ENCODE measurements around the gene SP3.

DNA sequence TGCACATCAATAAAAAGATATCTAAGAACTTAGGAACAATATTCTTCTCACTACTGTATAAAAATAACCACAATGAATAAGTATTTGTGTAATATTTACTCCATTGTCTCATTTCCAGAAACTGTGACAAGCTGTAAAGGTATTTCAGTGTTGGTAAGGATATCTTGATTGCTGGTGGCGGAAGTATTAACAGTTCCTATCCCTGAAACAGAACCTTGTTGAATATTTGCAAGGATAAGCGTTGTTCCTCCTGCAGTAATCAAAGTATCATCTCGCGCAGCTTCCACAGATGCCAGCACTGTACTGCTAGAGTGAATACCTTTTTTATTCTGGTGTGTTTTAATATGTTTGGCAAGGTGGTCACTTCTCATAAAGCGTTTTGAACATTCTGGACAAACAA is 55.3 kb downstream of the SP3 start:
- TF ChIP-seq CTCF (conservative IDR thresholded peaks at IDR 0.05; ENCODE audit: low read depth, low read length), result no peak
- no peak for TF ChIP-seq EZH2 (IDR thresholded peaks at IDR 0.05; ENCODE audit: borderline replicate concordance, low read depth, low read length, poor library complexity, severe bottlenecking)

Measured in A673 (cell line).